ENCODE measurements around the gene AFF1. TPM values are rescaled to one million over a fixed set of nuclear protein-coding genes. Genes with fewer than 3 reads are reported as not detected.

The AFF1 gene
- total and polyA plus RNA-seq, 2 experiments from 2014 or later: 9.4 to 13.8 TPM

DNA sequence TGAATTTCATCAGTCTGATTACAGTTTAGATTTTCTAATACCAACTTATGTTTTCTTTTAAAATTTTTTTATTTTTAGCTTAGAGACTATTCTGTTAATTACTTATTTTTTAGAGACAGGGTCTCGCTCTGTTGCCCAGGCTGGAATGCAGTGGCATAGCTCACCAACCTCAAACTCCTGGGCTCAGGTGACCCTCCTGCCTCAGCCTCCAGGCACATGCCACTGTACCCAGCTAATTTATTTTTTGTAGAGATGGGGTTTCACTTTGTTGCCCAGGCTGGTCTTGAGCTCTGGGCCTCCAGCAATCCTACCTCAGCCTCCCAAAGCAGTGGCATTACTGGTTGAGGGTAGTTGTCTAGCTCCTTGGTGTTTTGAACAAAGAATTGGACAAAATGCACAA is 183.6 kb downstream of the AFF1 start:
- peaks cover 9% of the 10 kb centered on the region for H3K4me1 ChIP-seq (ENCODE audit: insufficient read depth)
- H3K27me3 ChIP-seq (replicated peaks; ENCODE audit: insufficient read depth): no peaks in the 10 kb centered on the region
- H3K4me3 ChIP-seq: no peak overlapping the region
- H3K27ac ChIP-seq: no peak overlapping the region
- TF ChIP-seq EZH2phosphoT487 (IDR thresholded peaks at IDR 0.05; ENCODE audit: insufficient read depth, low read depth) (no peak), EZH2 (IDR thresholded peaks at IDR 0.05; ENCODE audit: insufficient read depth, poor library complexity, severe bottlenecking) (no peak)
- no peak for DNase-seq
- in situ Hi-C loops (cut with MboI): no loop called here
- H3K9me3 ChIP-seq (ENCODE audit: low read depth): no peaks in the 10 kb centered on the region
- H2AFZ ChIP-seq: no peak overlapping the region
- H3K4me2 ChIP-seq (ENCODE audit: unreplicated experiment): no peak overlapping the region
- H3K79me2 ChIP-seq (ENCODE audit: insufficient read depth): peaks cover 12% of the 10 kb centered on the region
- H3K9me2 ChIP-seq (ENCODE audit: insufficient read depth): no peaks in the 10 kb centered on the region
- no peaks in the 10 kb centered on the region; the same call in 1 of the 2 replicates for H3F3A ChIP-seq (ENCODE audit: insufficient read depth)
- peaks cover 13% of the 10 kb centered on the region for H3K36me3 ChIP-seq (ENCODE audit: low read depth)
- 94 to 96% methylated on average over 1 of the region's 1 CpG for WGBS, 2 experiments (ENCODE audit: low coverage in 1 of 2, low lambda C conversion rate in 2 of 2, missing lambda C conversion rate in 2 of 2)
- H3K9ac ChIP-seq: no peak overlapping the region
- H4K20me1 ChIP-seq (ENCODE audit: insufficient read depth): no peaks in the 10 kb centered on the region; the same call in 1 of the 2 replicates

DNA sequence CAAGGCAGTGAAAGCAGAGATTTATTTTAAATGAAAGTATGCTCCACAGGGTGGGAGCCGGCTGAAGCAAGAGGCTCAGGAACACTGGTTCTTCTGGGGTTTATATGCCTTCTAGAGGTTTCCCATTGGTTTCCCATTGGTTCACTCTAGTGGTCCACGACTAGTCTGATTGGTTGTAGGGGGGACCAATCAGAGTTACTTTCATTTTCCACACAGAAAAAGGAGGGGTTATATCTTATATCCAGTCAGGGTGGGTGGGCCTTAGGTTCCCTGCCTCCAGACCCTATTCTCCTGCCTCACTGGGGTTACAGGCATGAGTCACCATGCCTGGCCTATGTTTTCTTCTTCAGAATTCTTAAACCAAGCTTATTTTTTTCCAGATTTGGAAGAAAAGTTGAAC is 184.0 kb downstream of the AFF1 start:
- Histone ChIP-seq H3K4me2 (ENCODE audit: unreplicated experiment) (no peak overlapping the region), H3K9ac (no peak overlapping the region), H3K36me3 (ENCODE audit: low read depth) (peaks cover 13% of the 10 kb centered on the region), H3K9me3 (ENCODE audit: low read depth) (no peaks in the 10 kb centered on the region), H3K4me3 (no peak overlapping the region), H3K79me2 (ENCODE audit: insufficient read depth) (peaks cover 13% of the 10 kb centered on the region), H2AFZ (no peak overlapping the region), H3K9me2 (ENCODE audit: insufficient read depth) (no peaks in the 10 kb centered on the region), H3F3A (ENCODE audit: insufficient read depth) (no peaks in the 10 kb centered on the region; the same call in 1 of the 2 replicates), H4K20me1 (ENCODE audit: insufficient read depth) (no peaks in the 10 kb centered on the region; the same call in 1 of the 2 replicates), H3K27ac (no peak overlapping the region), H3K27me3 (replicated peaks; ENCODE audit: insufficient read depth) (no peaks in the 10 kb centered on the region), H3K4me1 (ENCODE audit: insufficient read depth) (peaks cover 9% of the 10 kb centered on the region)
- in situ Hi-C loops (cut with MboI): no loop called here
- WGBS, 2 experiments (ENCODE audit: low coverage in 1 of 2, low lambda C conversion rate in 2 of 2, missing lambda C conversion rate in 2 of 2): 85 to 98% methylated on average over 2 of the region's 2 CpGs
- peak; percentile 27 for DNase-seq
- TF ChIP-seq EZH2 (IDR thresholded peaks at IDR 0.05; ENCODE audit: insufficient read depth, poor library complexity, severe bottlenecking) (no peak), EZH2phosphoT487 (IDR thresholded peaks at IDR 0.05; ENCODE audit: insufficient read depth, low read depth) (no peak)

DNA sequence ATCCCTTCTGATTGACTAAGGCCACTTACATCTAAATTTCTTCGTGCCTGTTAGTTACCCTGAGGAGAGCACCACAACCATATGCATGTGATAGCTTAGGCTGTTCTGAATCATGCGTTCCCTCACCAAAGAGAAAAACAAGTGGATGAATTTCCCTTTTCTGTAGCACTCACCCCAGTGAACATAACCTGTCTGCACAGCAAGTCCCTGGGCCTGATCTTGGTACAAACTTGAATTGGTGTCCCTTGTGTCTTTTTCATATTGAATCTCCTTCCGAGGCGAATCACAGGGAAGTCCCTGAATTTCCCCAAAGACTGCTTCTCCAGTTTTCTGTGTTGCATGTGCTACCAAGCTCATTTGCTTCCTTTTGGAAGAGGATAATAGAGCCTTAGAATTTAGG is 185.2 kb downstream of the AFF1 start:
- no peak overlapping the region for H3K27ac ChIP-seq
- peaks cover 18% of the 10 kb centered on the region for H3K79me2 ChIP-seq (ENCODE audit: insufficient read depth)
- H3K9me3 ChIP-seq (ENCODE audit: low read depth): no peaks in the 10 kb centered on the region
- H2AFZ ChIP-seq: no peak overlapping the region
- H3K4me2 ChIP-seq (ENCODE audit: unreplicated experiment): no peak overlapping the region
- H3K9ac ChIP-seq: no peak overlapping the region
- H3K27me3 ChIP-seq (replicated peaks; ENCODE audit: insufficient read depth): no peaks in the 10 kb centered on the region
- H3K36me3 ChIP-seq (ENCODE audit: low read depth): peaks cover 22% of the 10 kb centered on the region
- WGBS, 2 experiments (ENCODE audit: low coverage in 1 of 2, low lambda C conversion rate in 2 of 2, missing lambda C conversion rate in 2 of 2): 96 to 98% methylated on average over 4 of the region's 4 CpGs
- no peak for TF ChIP-seq EZH2phosphoT487 (IDR thresholded peaks at IDR 0.05; ENCODE audit: insufficient read depth, low read depth)
- no peak for TF ChIP-seq EZH2 (IDR thresholded peaks at IDR 0.05; ENCODE audit: insufficient read depth, poor library complexity, severe bottlenecking)
- peaks cover 9% of the 10 kb centered on the region for H3K4me1 ChIP-seq (ENCODE audit: insufficient read depth)
- no peak for DNase-seq
- no peaks in the 10 kb centered on the region; the same call in 1 of the 2 replicates for H4K20me1 ChIP-seq (ENCODE audit: insufficient read depth)
- H3K9me2 ChIP-seq (ENCODE audit: insufficient read depth): no peaks in the 10 kb centered on the region
- no peaks in the 10 kb centered on the region; the same call in 1 of the 2 replicates for H3F3A ChIP-seq (ENCODE audit: insufficient read depth)
- H3K4me3 ChIP-seq: no peak overlapping the region
- in situ Hi-C loops (cut with MboI): no loop called here

DNA sequence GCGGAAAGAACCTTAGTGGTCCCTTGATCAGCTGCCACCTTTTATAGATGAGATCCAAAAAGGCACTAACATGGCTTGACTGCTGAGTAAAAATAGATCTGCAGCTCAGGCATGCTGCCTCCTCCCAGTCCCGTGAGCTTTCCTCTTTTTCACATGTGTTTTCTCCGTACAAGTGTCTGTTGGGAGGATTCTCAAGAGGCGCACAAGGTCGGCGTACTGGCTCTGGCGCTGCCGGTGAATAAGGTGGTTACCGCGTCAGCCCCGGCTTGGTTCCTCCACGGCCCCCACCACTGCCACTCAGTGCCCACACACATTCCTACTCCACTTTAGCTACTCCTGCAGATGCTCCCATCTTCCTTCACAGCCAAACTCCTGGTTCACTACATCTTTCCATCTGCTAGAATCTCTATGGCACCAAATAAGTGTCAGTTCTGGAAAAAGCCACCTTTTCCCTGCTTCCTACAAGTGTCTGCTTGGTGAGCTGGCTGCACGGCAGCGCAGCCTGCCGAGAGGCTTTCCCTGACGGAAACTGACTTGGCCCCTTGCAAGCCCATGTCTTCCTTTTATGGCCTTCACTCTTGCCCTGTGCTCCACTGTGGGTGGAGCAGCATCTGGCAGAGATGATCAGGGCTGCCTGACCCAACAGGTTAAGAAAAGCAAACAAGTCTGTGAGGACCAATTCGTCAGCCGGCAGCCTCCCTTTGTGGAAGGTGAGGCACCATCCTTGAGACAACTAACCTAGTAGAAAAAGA is 185.8 kb downstream of the AFF1 start:
- no peak for TF ChIP-seq EZH2phosphoT487 (IDR thresholded peaks at IDR 0.05; ENCODE audit: insufficient read depth, low read depth)
- TF ChIP-seq EZH2 (IDR thresholded peaks at IDR 0.05; ENCODE audit: insufficient read depth, poor library complexity, severe bottlenecking): no peak
- Histone ChIP-seq H3K4me2 (ENCODE audit: unreplicated experiment) (no peak overlapping the region), H3K9me3 (ENCODE audit: low read depth) (no peaks in the 10 kb centered on the region), H2AFZ (no peak overlapping the region), H3K9ac (no peak overlapping the region), H3K27me3 (replicated peaks; ENCODE audit: insufficient read depth) (no peaks in the 10 kb centered on the region), H3K79me2 (ENCODE audit: insufficient read depth) (peaks cover 18% of the 10 kb centered on the region), H3K27ac (no peak overlapping the region), H3K36me3 (ENCODE audit: low read depth) (peaks cover 26% of the 10 kb centered on the region), H4K20me1 (ENCODE audit: insufficient read depth) (no peaks in the 10 kb centered on the region; the same call in 1 of the 2 replicates), H3F3A (ENCODE audit: insufficient read depth) (no peaks in the 10 kb centered on the region; the same call in 1 of the 2 replicates), H3K4me3 (no peak overlapping the region), H3K4me1 (ENCODE audit: insufficient read depth) (peaks cover 9% of the 10 kb centered on the region), H3K9me2 (ENCODE audit: insufficient read depth) (no peaks in the 10 kb centered on the region)
- in situ Hi-C loops (cut with MboI): no loop called here
- DNase-seq: no peak
- 87 to 89% methylated on average over 18 of the region's 18 CpGs for WGBS, 2 experiments (ENCODE audit: low coverage in 1 of 2, low lambda C conversion rate in 2 of 2, missing lambda C conversion rate in 2 of 2)

All from GM23248 (cell line).